Glutamatergic neuron (in vitro differentiated cells): Measurements from ENCODE around the gene MINPP1. TPM values are rescaled to one million over a fixed set of nuclear protein-coding genes. Genes with fewer than 3 reads are reported as not detected.
"Not testable (repeated sequence)": the region's sequence is repeated elsewhere in the genome, so short reads cannot be mapped to it uniquely, and the experiment has no call there.

Experiments
- DNase-seq: peaks from one replicate; pipeline ENCODE4 v3.0.0; 2022
- H3K27ac Mint-ChIP-seq: one replicate; pipeline ENCODE4 v1.8.0; 2020; ENCODE audit warnings: mild to moderate bottlenecking, mixed read lengths, inconsistent platforms; ENCODE audit not compliant: unreplicated experiment
- H3K27me3 Mint-ChIP-seq: one replicate; pipeline ENCODE4 v1.8.0; 2020; ENCODE audit warnings: mild to moderate bottlenecking, moderate library complexity, mixed read lengths, inconsistent platforms; ENCODE audit not compliant: unreplicated experiment
- H3K36me3 Mint-ChIP-seq: one replicate; pipeline ENCODE4 v1.8.0; 2020; ENCODE audit warnings: mild to moderate bottlenecking, mixed read lengths, inconsistent platforms; ENCODE audit not compliant: unreplicated experiment
- H3K4me1 Mint-ChIP-seq: one replicate; pipeline ENCODE4 v1.8.0; 2020; ENCODE audit warnings: mild to moderate bottlenecking, low read depth, mixed read lengths, inconsistent platforms; ENCODE audit not compliant: unreplicated experiment
- H3K4me3 Mint-ChIP-seq: one replicate; pipeline ENCODE4 v1.8.0; 2020; ENCODE audit warnings: mild to moderate bottlenecking, mixed read lengths, inconsistent platforms; ENCODE audit not compliant: unreplicated experiment
- H3K9me3 Mint-ChIP-seq: one replicate; pipeline ENCODE4 v1.8.0; 2020; ENCODE audit warnings: mild to moderate bottlenecking, moderate library complexity, mixed read lengths, inconsistent platforms; ENCODE audit not compliant: unreplicated experiment
- CTCF ChIP-seq: fragments of 200-600 bp; sonication (generic); IDR thresholded peaks from one replicate; pipeline ENCODE4 v1.5.0; 2021; ENCODE audit not compliant: partially characterized antibody, unreplicated experiment
- total RNA-seq: library from RNA; stranded (reverse); fragmentation: NEBNext Ultra II Directional; extraction: Animal tissue kit (Norgen Biotek cat#: 25700); gene quantifications from one replicate; pipeline ENCODE4 v1.2.1, GENCODE V29; 2021; ENCODE audit not compliant: unreplicated experiment

The MINPP1 gene
- total RNA-seq, 1 donor from 2014 or later, result 27.2 TPM

- DNase-seq, result no peak
- Mint-ChIP-seq H3K9me3 (no peaks in the 10 kb centered on the region), H3K4me1 (no peaks in the 10 kb centered on the region), H3K27me3 (no peaks in the 10 kb centered on the region), H3K4me3 (no peak overlapping the region), H3K27ac (no peak overlapping the region), H3K36me3 (no peaks in the 10 kb centered on the region)
- no peak for TF ChIP-seq CTCF
Observed at GRCh38 chr10:87590705-87591588, 86.3 kb downstream of the MINPP1 start.

- Mint-ChIP-seq H3K9me3 (no peaks in the 10 kb centered on the region), H3K27ac (no peak overlapping the region)
- TF ChIP-seq CTCF, result no peak
Observed at GRCh38 chr10:87591589-87591886, 86.8 kb downstream of the MINPP1 start.

GRCh38 chr10:87592920-87593319 is 88.2 kb downstream of the MINPP1 start:
- not testable (repeated sequence) for H3K27ac Mint-ChIP-seq, H3K4me1 Mint-ChIP-seq, H3K27me3 Mint-ChIP-seq, H3K36me3 Mint-ChIP-seq, H3K9me3 Mint-ChIP-seq, DNase-seq, H3K4me3 Mint-ChIP-seq

More at GRCh38 chr10:87591589-87591886, 86.8 kb downstream of the MINPP1 start:
- Mint-ChIP-seq H3K4me1 (no peaks in the 10 kb centered on the region), H3K36me3 (no peaks in the 10 kb centered on the region), H3K4me3 (no peak overlapping the region), H3K27me3 (no peaks in the 10 kb centered on the region)
- no peak for DNase-seq

GRCh38 chr10:87593702-87594101 is 89.0 kb downstream of the MINPP1 start:
- TF ChIP-seq CTCF, result no peak
- H3K9me3 Mint-ChIP-seq, result no peaks in the 10 kb centered on the region
- no peaks in the 10 kb centered on the region for H3K36me3 Mint-ChIP-seq
- H3K4me3 Mint-ChIP-seq, result no peak overlapping the region
- no peak for DNase-seq
- no peaks in the 10 kb centered on the region for H3K27me3 Mint-ChIP-seq
- H3K27ac Mint-ChIP-seq, result no peak overlapping the region
- H3K4me1 Mint-ChIP-seq, result no peaks in the 10 kb centered on the region

DNA sequence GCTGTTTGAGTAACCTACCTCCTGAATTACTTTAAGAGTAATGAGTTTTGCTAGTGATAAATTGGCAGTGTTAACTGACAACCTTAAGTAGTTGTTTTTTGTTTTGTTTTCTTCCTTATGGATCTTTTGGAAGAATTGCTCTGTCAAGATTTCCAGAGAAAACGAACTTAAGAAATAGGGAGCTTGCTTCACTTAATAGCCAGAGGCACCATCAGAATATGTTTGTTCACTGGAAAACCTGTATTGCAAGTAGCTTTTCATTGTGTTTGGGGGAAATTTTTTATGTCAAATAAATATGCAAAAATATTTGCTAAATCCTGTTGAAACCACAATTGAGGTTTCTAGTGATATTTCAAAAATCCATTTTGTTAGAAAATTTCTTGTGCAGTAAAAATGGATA is 89.5 kb downstream of the MINPP1 start:
- H3K9me3 Mint-ChIP-seq, result no peaks in the 10 kb centered on the region
- H3K27me3 Mint-ChIP-seq, result no peaks in the 10 kb centered on the region
- no peak for TF ChIP-seq CTCF
- no peaks in the 10 kb centered on the region for H3K36me3 Mint-ChIP-seq
- H3K4me1 Mint-ChIP-seq, result no peaks in the 10 kb centered on the region
- H3K27ac Mint-ChIP-seq, result no peak overlapping the region
- no peak for DNase-seq
- no peak overlapping the region for H3K4me3 Mint-ChIP-seq
